ENCODE data around the gene RXRB.

The RXRB gene

GRCh38 chr6:33211666-33212422 is 11.4 kb upstream of the RXRB start:
- no peak overlapping the region for H3K4me3 ChIP-seq (ENCODE audit: low read length)
- DNase-seq (ENCODE audit: low read depth), result no peak
- TF ChIP-seq CTCF (conservative IDR thresholded peaks at IDR 0.05; ENCODE audit: low read depth, low read length), result no peak

- no peak for DNase-seq (ENCODE audit: low read depth)
- H3K4me3 ChIP-seq (ENCODE audit: low read length), result no peak overlapping the region
- TF ChIP-seq CTCF (conservative IDR thresholded peaks at IDR 0.05; ENCODE audit: low read depth, low read length), result no peak
Observed at GRCh38 chr6:33211136-33211535, 10.7 kb upstream of the RXRB start.

GRCh38 chr6:33209856-33210255 is 9.4 kb upstream of the RXRB start:
- no peak for DNase-seq (ENCODE audit: low read depth)
- H3K4me3 ChIP-seq (ENCODE audit: low read length), result no peak overlapping the region
- no peak for TF ChIP-seq CTCF (conservative IDR thresholded peaks at IDR 0.05; ENCODE audit: low read depth, low read length)

- no peak for TF ChIP-seq CTCF (conservative IDR thresholded peaks at IDR 0.05; ENCODE audit: low read depth, low read length)
- DNase-seq (ENCODE audit: low read depth), result no peak
- H3K4me3 ChIP-seq (ENCODE audit: low read length), result peak within 1 kb of the TSS; percentile 87
Observed at GRCh38 chr6:33208091-33208967, 7.9 kb upstream of the RXRB start, which contains the start of gene RING1. Gene RING1, plus strand, starts transcription at chr6:33208500. Its CDS starts 323 bp downstream, at chr6:33208823.

GRCh38 chr6:33207552-33208090 is 7.2 kb upstream of the RXRB start:
- H3K4me3 ChIP-seq (ENCODE audit: low read length), result peak overlapping the region; percentile 87
- TF ChIP-seq CTCF (conservative IDR thresholded peaks at IDR 0.05; ENCODE audit: low read depth, low read length), result no peak
- DNase-seq (ENCODE audit: low read depth), result no peak

GRCh38 chr6:33206864-33207551 is 6.5 kb upstream of the RXRB start:
- TF ChIP-seq CTCF (conservative IDR thresholded peaks at IDR 0.05; ENCODE audit: low read depth, low read length), result no peak
- no peak for DNase-seq (ENCODE audit: low read depth)
- H3K4me3 ChIP-seq (ENCODE audit: low read length), result peak overlapping the region; percentile 87

All from retinal pigment epithelial cell (primary cell).